ENCODE results near the gene KLHL2.
"Not testable (repeated sequence)": the region's sequence is repeated elsewhere in the genome, so short reads cannot be mapped to it uniquely, and the experiment has no call there.

The KLHL2 gene

GRCh38 chr4:165325732-165326512 is 118.6 kb downstream of the KLHL2 start:
- intact Hi-C loops (cut with DNase I), result loop anchor here (2.0 to 5.0 kb wide), 2 partner anchors 117 to 214 kb away; partner anchors contain the start of gene TMEM192
- no peak for DNase-seq

GRCh38 chr4:165326831-165327210 is 119.5 kb downstream of the KLHL2 start:
- peak in 2 of 10 donors; percentile 65 to 81 for DNase-seq
- intact Hi-C loops (cut with DNase I), result loop anchor here (2.0 to 5.0 kb wide), 2 partner anchors 118 to 215 kb away; partner anchors contain the start of gene TMEM192

- DNase-seq, result peak; percentile 99 to 100 (median 100)
- intact Hi-C loops (cut with DNase I), result loop anchor here (2.0 to 5.0 kb wide), 2 partner anchors 119 to 215 kb away; partner anchors contain the start of gene TMEM192
These were observed 120.1 kb downstream of the KLHL2 start, which contains the start of gene MSMO1 for GRCh38 chr4:165327211-165328100. MSMO1 (plus strand) TSS chr4:165327669; CDS start chr4:165333371, 5,702 bp downstream.

- intact Hi-C loops (cut with DNase I), result loop anchor here (5.0 kb wide), 1 partner anchor 216 kb away; the partner anchor contains the start of gene TMEM192
- DNase-seq, result no peak
These were observed 120.7 kb downstream of the KLHL2 start for GRCh38 chr4:165328101-165328425.

- DNase-seq, result no peak
- intact Hi-C loops (cut with DNase I), result loop anchor here (5.0 kb wide), 1 partner anchor 216 kb away; the partner anchor contains the start of gene TMEM192
These were observed 121.3 kb downstream of the KLHL2 start for GRCh38 chr4:165328708-165329107.

GRCh38 chr4:165330071-165330470 is 122.7 kb downstream of the KLHL2 start:
- no peak for DNase-seq
- intact Hi-C loops (cut with DNase I), result no loop called here

- intact Hi-C loops (cut with DNase I), result no loop called here
- no peak for DNase-seq
These were observed 123.3 kb downstream of the KLHL2 start for GRCh38 chr4:165330666-165331065.

- intact Hi-C loops (cut with DNase I), result no loop called here
These were observed 124.0 kb downstream of the KLHL2 start for GRCh38 chr4:165331359-165331758.

GRCh38 chr4:165331823-165332222 is 124.5 kb downstream of the KLHL2 start:
- intact Hi-C loops (cut with DNase I), result no loop called here
- DNase-seq, result no peak

More at GRCh38 chr4:165331359-165331758, 124.0 kb downstream of the KLHL2 start:
- DNase-seq, result no peak

- DNase-seq, result no peak
- intact Hi-C loops (cut with DNase I), result no loop called here
These were observed 125.1 kb downstream of the KLHL2 start for GRCh38 chr4:165332502-165332901.

GRCh38 chr4:165335163-165335703 is 127.9 kb downstream of the KLHL2 start:
- DNase-seq, result no peak

GRCh38 chr4:165336743-165337142 is 129.4 kb downstream of the KLHL2 start:
- DNase-seq, result no peak
- intact Hi-C loops (cut with DNase I), result no loop called here

More at GRCh38 chr4:165335163-165335703, 127.9 kb downstream of the KLHL2 start:
- intact Hi-C loops (cut with DNase I), result no loop called here

- DNase-seq; intact Hi-C loops (cut with DNase I): not testable (repeated sequence)
These were observed 135.0 kb downstream of the KLHL2 start for GRCh38 chr4:165342340-165342739.

- intact Hi-C loops (cut with DNase I), result no loop called here
These were observed 136.2 kb downstream of the KLHL2 start for GRCh38 chr4:165343353-165344191.

GRCh38 chr4:165345666-165346417 is 138.5 kb downstream of the KLHL2 start:
- intact Hi-C loops (cut with DNase I), result loop anchor here (5.0 kb wide), 1 partner anchor 214 kb away; no protein-coding TSS in a partner anchor

More at GRCh38 chr4:165343353-165344191, 136.2 kb downstream of the KLHL2 start:
- DNase-seq, result peak in 1 of 10 donors; percentile 40

GRCh38 chr4:165347647-165348569 is 140.5 kb downstream of the KLHL2 start:
- DNase-seq, result no peak
- intact Hi-C loops (cut with DNase I), result loop anchor here (5.0 kb wide), 1 partner anchor 216 kb away; no protein-coding TSS in a partner anchor

More at GRCh38 chr4:165345666-165346417, 138.5 kb downstream of the KLHL2 start:
- DNase-seq, result no peak

- DNase-seq, result no peak
- intact Hi-C loops (cut with DNase I), result no loop called here
These were observed 144.2 kb downstream of the KLHL2 start for GRCh38 chr4:165351359-165352130.
